ENCODE results near the gene SRRM3. TPM values are rescaled to one million over a fixed set of nuclear protein-coding genes. Genes with fewer than 3 reads are reported as not detected.

SRRM3 gene
- total and polyA plus RNA-seq, 2 experiments from 2014 or later = 8.6 to 13.8 TPM

- H3K4me3 Mint-ChIP-seq = no peak overlapping the region
- H3K4me3 ChIP-seq = no peak overlapping the region
- no peaks in the 10 kb centered on the region for H3K79me2 ChIP-seq (replicated peaks; ENCODE audit: insufficient read depth)
- H3K4me2 ChIP-seq = no peak overlapping the region
- peaks cover 3% of the 10 kb centered on the region; the same call in 1 of the 2 replicates for H3K27me3 ChIP-seq (ENCODE audit: insufficient read depth)
- no peak; the same call in 2 of the 3 replicates for ATAC-seq
- H3F3A ChIP-seq (replicated peaks; ENCODE audit: low read depth) = peaks cover 10% of the 10 kb centered on the region; the same call in 1 of the 2 replicates
- H3K9me2 ChIP-seq (ENCODE audit: insufficient read depth) = no peaks in the 10 kb centered on the region
- H3K4me1 Mint-ChIP-seq = peaks cover 33% of the 10 kb centered on the region
- TF ChIP-seq JUNB (IDR thresholded peaks at IDR 0.05; ENCODE audit: unreplicated experiment) = no peak
- TF ChIP-seq CTCF (conservative IDR thresholded peaks at IDR 0.05; ENCODE audit: low read depth in 2 of 2) = peak; percentile 18 to 40; a peak in 2 of 4 replicates
- H3K27ac Mint-ChIP-seq = no peak overlapping the region
- H3K27me3 Mint-ChIP-seq (ENCODE audit: insufficient read depth, low read depth, poor library complexity) = peaks cover 10% of the 10 kb centered on the region
- no peaks in the 10 kb centered on the region for H3K36me3 ChIP-seq (ENCODE audit: insufficient read depth)
- DNase-seq (ENCODE audit: low spot score) = no peak
- H2AFZ ChIP-seq = no peak overlapping the region
- no peaks in the 10 kb centered on the region for H4K20me1 ChIP-seq (replicated peaks; ENCODE audit: insufficient read depth)
- H3K36me3 Mint-ChIP-seq (ENCODE audit: low read depth) = peaks cover 12% of the 10 kb centered on the region
- peak overlapping the region; percentile 19; the same call in 1 of the 2 replicates for H3K27ac ChIP-seq (ENCODE audit: low read depth)
- H3K4me1 ChIP-seq (ENCODE audit: insufficient read depth) = peaks cover 23% of the 10 kb centered on the region
- no peaks in the 10 kb centered on the region for H3K9me3 Mint-ChIP-seq
Measured at GRCh38 chr7:76257973-76258372, 56.3 kb downstream of the SRRM3 start.

GRCh38 chr7:76259124-76260093 lies 57.7 kb downstream of the SRRM3 start:
- Mint-ChIP-seq H3K4me1 (peaks cover 36% of the 10 kb centered on the region), H3K27ac (0 out of 2 replicates have a peak overlapping the region, but pooled peaks have one; percentile 23), H3K27me3 (ENCODE audit: insufficient read depth, low read depth, poor library complexity) (peaks cover 17% of the 10 kb centered on the region), H3K4me3 (peak overlapping the region; percentile 68), H3K9me3 (no peaks in the 10 kb centered on the region; the same call in 2 of the 3 replicates), H3K36me3 (ENCODE audit: low read depth) (peaks cover 12% of the 10 kb centered on the region)
- peak overlapping the region; percentile 79 for H3K4me3 ChIP-seq
- peak; percentile 28 for ATAC-seq
- 0 out of 2 replicates have a peak overlapping the region, but pooled peaks have one; percentile 43 for H2AFZ ChIP-seq
- peaks cover 3% of the 10 kb centered on the region; the same call in 1 of the 2 replicates for H3K27me3 ChIP-seq (ENCODE audit: insufficient read depth)
- no peak overlapping the region for H3K27ac ChIP-seq (ENCODE audit: low read depth)
- H4K20me1 ChIP-seq (replicated peaks; ENCODE audit: insufficient read depth) = no peaks in the 10 kb centered on the region
- no peaks in the 10 kb centered on the region for H3K9me2 ChIP-seq (ENCODE audit: insufficient read depth)
- peak overlapping the region; percentile 90 for H3K4me2 ChIP-seq
- DNase-seq (ENCODE audit: low spot score) = peak; percentile 54
- H3F3A ChIP-seq (replicated peaks; ENCODE audit: low read depth) = peaks cover 10% of the 10 kb centered on the region; the same call in 1 of the 2 replicates
- H3K79me2 ChIP-seq (replicated peaks; ENCODE audit: insufficient read depth) = no peaks in the 10 kb centered on the region
- no peaks in the 10 kb centered on the region for H3K36me3 ChIP-seq (ENCODE audit: insufficient read depth)
- H3K4me1 ChIP-seq (ENCODE audit: insufficient read depth) = peaks cover 23% of the 10 kb centered on the region
- TF ChIP-seq ZNF114 (CRISPR knock-in tag; IDR thresholded peaks at IDR 0.05) = no peak
- 0 out of 2 replicates have a peak, but pooled peaks have one; percentile 29 for TF ChIP-seq CREB1 (CRISPR knock-in tag; IDR thresholded peaks at IDR 0.05; ENCODE audit: low read depth)
- TF ChIP-seq ETS1 (IDR thresholded peaks at IDR 0.05) = no peak
- no peak for TF ChIP-seq JUNB (IDR thresholded peaks at IDR 0.05; ENCODE audit: unreplicated experiment)
- no peak for TF ChIP-seq REST (IDR thresholded peaks at IDR 0.05; ENCODE audit: unreplicated experiment)
- no peak for TF ChIP-seq EZH2phosphoT487 (IDR thresholded peaks at IDR 0.05; ENCODE audit: unreplicated experiment)

Measured in GM23338 (cell line).